Uterus (tissue), 4 donors: Measurements from ENCODE around the gene ZNF879. TPM values are rescaled to one million over a fixed set of nuclear protein-coding genes. Genes with fewer than 3 reads are reported as not detected.
A peak's percentile ranks its signal among the peaks of the same experiment; 100 is the strongest.

ENCODE experiments used
- DNase-seq, 2 donors: peaks; one replicate each; pipeline ENCODE4 v3.0.0-alpha.2; 2019 to 2020
- H3K27ac ChIP-seq, 2 donors: fragments of 200-600 bp; sonication (generic); 1 replicate in 1 of 2; 2 replicates in 1 of 2; pipeline ENCODE4 v1.5.1; 2016 to 2018
- H3K27me3 ChIP-seq, 2 donors: fragments of 200-600 bp; sonication (generic); one replicate each; pipeline ENCODE4 v1.5.1; 2018 to 2019; ENCODE audit warnings: control low read depth in 1 of 2
- H3K36me3 ChIP-seq, 2 donors: fragments of 200-600 bp; sonication (generic); one replicate each; pipeline ENCODE4 v1.5.1; 2019; ENCODE audit warnings: control low read depth in 1 of 2
- H3K4me1 ChIP-seq, 2 donors: fragments of 200-600 bp; sonication (generic); one replicate each; pipeline ENCODE4 v1.5.1; 2018 to 2019; ENCODE audit warnings: control low read depth in 1 of 2
- H3K4me3 ChIP-seq, 2 donors: fragments of 200-600 bp; sonication (generic); 1 replicate in 1 of 2; 2 replicates in 1 of 2; pipeline ENCODE4 v1.5.1; 2018 to 2019; ENCODE audit warnings: mild to moderate bottlenecking in 1 of 2
- H3K9me3 ChIP-seq, 2 donors: fragments of 200-600 bp; sonication (generic); one replicate each; pipeline ENCODE4 v1.5.1; 2019; ENCODE audit warnings: control low read depth in 1 of 2
- CTCF ChIP-seq, 4 experiments: fragments of 200-600 bp in 2 of 4; fragments of 450-650 bp in 2 of 4; sonication (generic) in 2 of 4; IDR thresholded peaks; one replicate each; pipeline ENCODE4 v1.5.1; 2016 to 2019; ENCODE audit warnings: antibody characterized with exemption in 4 of 4, mild to moderate bottlenecking in 2 of 4, moderate library complexity in 1 of 4
- POLR2A ChIP-seq, 2 donors: fragments of 450-650 bp; IDR thresholded peaks; one replicate each; pipeline ENCODE4 v1.6.1; 2016; ENCODE audit warnings: antibody characterized with exemption in 2 of 2, mild to moderate bottlenecking in 1 of 2, moderate library complexity in 1 of 2
- intact Hi-C: fragments of 100-400 bp; cut with DNase I; formaldehyde crosslinking; loops from one replicate; pipeline ENCODE4 v1.15.1; 2023; ENCODE audit warnings: low total_unique reads
- total RNA-seq, 4 donors: library from RNA; depleted of rRNA in 3 of 4; stranded (reverse); fragments of >200 nt in 3 of 4; gene quantifications; one replicate each; pipeline versions ENCODE4 v1.1.0 to v1.2.4, GENCODE V29; 2014 to 2023
- donor health status: DM: yes; HTN: yes; CAD: no.

Gene ZNF879
- total RNA-seq, 4 donors from 2014 or later = 6.9 to 11.8 (median 8.2) TPM

GRCh38 chr5:179060116-179061008 lies 36.8 kb downstream of the ZNF879 start, which contains the start of gene ZNF354C:
Gene ZNF354C, plus strand, starts transcription at chr5:179060373. Its CDS starts 1,696 bp downstream, at chr5:179062069.
- H3K9me3 ChIP-seq = no peaks in the 10 kb centered on the region
- no peaks in the 10 kb centered on the region for H3K36me3 ChIP-seq
- no peaks in the 10 kb centered on the region for H3K27me3 ChIP-seq
- intact Hi-C loops = no loop called here
- H3K4me3 ChIP-seq = peak within 1 kb of the TSS; percentile 50 to 81
- peak; percentile 86 to 88 for DNase-seq
- H3K4me1 ChIP-seq = peaks cover 0 to 7% of the 10 kb centered on the region in 2 donors
- TF ChIP-seq CTCF (IDR thresholded peaks at IDR 0.05) (peak in 1 of 4 experiments; percentile 34), POLR2A (IDR thresholded peaks at IDR 0.05) (peak; percentile 52 to 65)
- peak within 1 kb of the TSS; percentile 72 to 82 for H3K27ac ChIP-seq

GRCh38 chr5:179061025-179061424 lies 37.4 kb downstream of the ZNF879 start:
- no peaks in the 10 kb centered on the region for H3K36me3 ChIP-seq
- H3K27ac ChIP-seq = no peak overlapping the region
- no peak for TF ChIP-seq CTCF (IDR thresholded peaks at IDR 0.05)
- no peak for TF ChIP-seq POLR2A (IDR thresholded peaks at IDR 0.05)
- peaks cover 0 to 7% of the 10 kb centered on the region in 2 donors for H3K4me1 ChIP-seq
- peak; percentile 15 to 16 for DNase-seq
- H3K4me3 ChIP-seq = peak overlapping the region; percentile 50 to 81
- H3K9me3 ChIP-seq = peaks cover 0 to 4% of the 10 kb centered on the region in 2 donors
- no peaks in the 10 kb centered on the region for H3K27me3 ChIP-seq
- intact Hi-C loops = no loop called here

GRCh38 chr5:179065703-179066102 lies 42.1 kb downstream of the ZNF879 start:
- no peaks in the 10 kb centered on the region for H3K36me3 ChIP-seq
- intact Hi-C loops = no loop called here

GRCh38 chr5:179079165-179079987 lies 55.8 kb downstream of the ZNF879 start:
- Histone ChIP-seq H3K9me3 (peaks cover 8 to 96% of the 10 kb centered on the region in 2 donors), H3K27me3 (no peaks in the 10 kb centered on the region), H3K36me3 (no peaks in the 10 kb centered on the region), H3K27ac (no peak overlapping the region), H3K4me3 (no peak overlapping the region), H3K4me1 (no peaks in the 10 kb centered on the region)
- TF ChIP-seq CTCF (IDR thresholded peaks at IDR 0.05) = no peak
- no peak for TF ChIP-seq POLR2A (IDR thresholded peaks at IDR 0.05)
- intact Hi-C loops = no loop called here
- DNase-seq = no peak

More at GRCh38 chr5:179065703-179066102, 42.1 kb downstream of the ZNF879 start:
- Histone ChIP-seq H3K9me3 (peaks cover 0 to 31% of the 10 kb centered on the region in 2 donors), H3K4me1 (peaks cover 0 to 7% of the 10 kb centered on the region in 2 donors), H3K27me3 (no peaks in the 10 kb centered on the region), H3K4me3 (no peak overlapping the region), H3K27ac (no peak overlapping the region)
- no peak for DNase-seq
- TF ChIP-seq CTCF (IDR thresholded peaks at IDR 0.05) (no peak), POLR2A (IDR thresholded peaks at IDR 0.05) (no peak)
